Left renal cortex interstitium (tissue), 4 donors: Measurements from ENCODE around the gene PEX26. TPM values are rescaled to one million over a fixed set of nuclear protein-coding genes. Genes with fewer than 3 reads are reported as not detected.
"Not testable (repeated sequence)": the region's sequence is repeated elsewhere in the genome, so short reads cannot be mapped to it uniquely, and the experiment has no call there.

Source experiments
- DNase-seq, 4 donors: peaks; one replicate each; pipeline ENCODE4 v3.0.0-alpha.2; 2013; ENCODE audit warnings: low read depth in 4 of 4, low spot score in 2 of 4, missing footprints in 1 of 4
- polyA plus RNA-seq, 4 donors: library from polyadenylated mRNA; unstranded; fragments of 120-200 nt; gene quantifications; one replicate each; pipeline ENCODE4 v1.2.1, GENCODE V29; 2013; ENCODE audit not compliant: insufficient read length in 4 of 4

Gene PEX26
- polyA plus RNA-seq, 4 donors = 25.5 to 38.3 (median 34.3) TPM

DNA sequence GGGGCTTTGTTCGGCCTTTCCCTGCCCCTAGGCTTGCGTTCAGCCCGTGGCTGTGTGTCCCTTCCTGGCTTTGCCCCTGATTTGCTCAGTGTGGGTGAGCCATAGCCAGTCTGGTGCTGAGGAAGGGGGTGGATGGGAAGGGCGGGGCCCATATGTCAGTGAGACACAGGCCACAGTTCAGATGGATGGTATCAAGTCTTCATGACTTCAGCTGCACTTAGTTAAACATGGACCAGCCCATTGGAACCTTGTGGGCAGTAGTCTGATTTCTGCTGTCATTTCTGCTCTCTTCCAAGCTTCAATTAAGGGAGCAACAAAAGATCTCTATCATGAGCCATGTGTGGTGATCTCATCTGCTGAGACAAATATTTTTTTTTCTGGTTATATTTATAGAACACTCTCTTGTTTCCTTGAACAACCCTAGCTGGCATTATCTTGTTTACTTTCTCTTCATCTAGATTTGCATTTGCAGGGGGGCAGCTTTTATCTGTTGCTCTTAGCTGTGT lies 21.6 kb upstream of the PEX26 start:
- DNase-seq = no peak

GRCh38 chr22:18056807-18057474 lies 20.8 kb upstream of the PEX26 start:
- no peak for DNase-seq

- no peak for DNase-seq
Measured at GRCh38 chr22:18057568-18058209, 20.1 kb upstream of the PEX26 start.

GRCh38 chr22:18058371-18059093 lies 19.3 kb upstream of the PEX26 start:
- no peak for DNase-seq

- no peak for DNase-seq
Measured at GRCh38 chr22:18059094-18059417, 18.7 kb upstream of the PEX26 start.

DNA sequence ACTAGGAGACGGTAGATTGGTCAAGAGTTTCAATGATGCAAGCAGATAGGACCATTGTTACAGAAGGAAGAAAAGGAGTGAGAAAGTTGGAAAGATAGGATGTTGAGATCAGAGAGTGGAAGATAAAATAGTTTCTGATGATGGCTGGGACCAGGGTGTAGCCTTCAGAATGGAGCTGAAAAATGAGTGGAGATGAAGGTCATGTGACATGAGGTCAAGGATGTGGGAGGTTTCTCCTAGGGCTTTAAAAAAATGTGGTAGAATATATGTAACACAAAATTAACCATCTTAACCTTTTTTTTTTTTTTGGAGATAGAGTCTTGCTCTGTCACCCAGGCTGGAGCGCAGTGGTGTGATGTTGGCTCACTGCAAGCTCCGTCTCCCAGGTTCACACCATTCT lies 18.3 kb upstream of the PEX26 start:
- no peak for DNase-seq

GRCh38 chr22:18059991-18060390 lies 17.8 kb upstream of the PEX26 start:
- DNase-seq = no peak

- no peak for DNase-seq
Measured at GRCh38 chr22:18060646-18061620, 16.9 kb upstream of the PEX26 start.

- DNase-seq = no peak
Measured at GRCh38 chr22:18062421-18062820, 15.4 kb upstream of the PEX26 start.

- DNase-seq = no peak
Measured at GRCh38 chr22:18063306-18063705, 14.5 kb upstream of the PEX26 start.

DNA sequence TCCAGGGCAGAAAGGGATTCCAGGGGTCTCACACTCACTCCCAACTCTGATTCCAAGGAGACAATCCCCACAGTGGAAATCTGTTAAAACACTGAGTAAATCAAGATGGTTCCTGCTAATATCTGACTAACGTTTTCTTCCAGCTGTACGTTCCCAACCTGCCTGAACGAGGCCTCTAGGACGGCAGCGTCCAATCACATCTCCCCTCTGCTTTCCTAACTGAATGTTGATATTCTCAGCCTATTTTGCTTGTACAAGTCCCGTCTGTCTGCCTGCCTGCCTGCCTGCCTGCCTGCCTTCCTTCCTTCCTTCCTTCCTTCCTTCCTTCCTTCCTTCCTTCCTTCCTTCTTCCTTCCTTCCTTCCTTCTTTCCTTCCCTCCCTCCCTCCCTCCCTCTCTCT lies 14.1 kb upstream of the PEX26 start:
- DNase-seq = not testable (repeated sequence)

- no peak for DNase-seq
Measured at GRCh38 chr22:18064636-18065035, 13.2 kb upstream of the PEX26 start.

- DNase-seq = no peak
Measured at GRCh38 chr22:18065256-18065655, 12.5 kb upstream of the PEX26 start.

GRCh38 chr22:18066181-18066859 lies 11.5 kb upstream of the PEX26 start:
- no peak for DNase-seq

- no peak for DNase-seq
Measured at GRCh38 chr22:18067121-18067520, 10.7 kb upstream of the PEX26 start.

DNA sequence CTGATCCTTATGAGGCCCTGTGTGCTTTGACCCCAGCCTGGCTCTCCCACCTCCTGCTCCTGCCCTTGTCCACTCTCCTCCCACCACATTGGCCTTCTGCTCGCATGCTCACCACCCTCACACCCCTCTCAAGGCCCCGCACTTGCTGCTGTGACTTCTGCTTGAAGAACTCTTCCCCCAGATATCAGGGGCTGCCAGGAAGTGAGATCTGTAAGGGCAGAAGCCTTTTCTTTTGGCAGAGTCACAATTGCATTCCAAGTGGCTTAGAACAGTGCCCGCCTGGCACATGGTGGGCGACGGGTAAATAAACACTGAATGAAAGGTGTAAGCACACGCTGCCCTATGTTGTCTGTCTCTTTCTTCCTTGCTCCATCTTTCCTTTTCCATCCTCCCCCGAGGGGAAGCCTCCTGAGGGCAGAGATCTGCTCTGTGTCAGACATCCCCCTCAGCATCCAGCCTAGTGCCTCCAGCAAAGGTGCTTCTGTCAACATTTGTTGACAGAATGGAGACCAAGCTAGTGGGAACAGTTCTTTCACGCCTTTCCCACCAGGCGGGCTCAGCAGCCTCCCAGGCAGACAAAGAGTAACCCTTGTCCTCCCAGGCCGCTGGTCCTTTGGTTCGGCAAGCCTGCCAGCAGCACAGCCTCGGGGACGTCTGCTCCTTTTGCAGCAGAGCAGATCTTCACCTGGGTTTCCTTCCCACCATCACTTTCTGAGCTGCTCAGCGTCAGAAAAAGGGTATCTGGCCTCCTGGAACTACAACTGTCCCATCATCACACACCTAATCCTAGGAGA lies 10.0 kb upstream of the PEX26 start:
- DNase-seq = no peak

GRCh38 chr22:18068381-18068988 lies 9.3 kb upstream of the PEX26 start:
- DNase-seq = no peak

DNA sequence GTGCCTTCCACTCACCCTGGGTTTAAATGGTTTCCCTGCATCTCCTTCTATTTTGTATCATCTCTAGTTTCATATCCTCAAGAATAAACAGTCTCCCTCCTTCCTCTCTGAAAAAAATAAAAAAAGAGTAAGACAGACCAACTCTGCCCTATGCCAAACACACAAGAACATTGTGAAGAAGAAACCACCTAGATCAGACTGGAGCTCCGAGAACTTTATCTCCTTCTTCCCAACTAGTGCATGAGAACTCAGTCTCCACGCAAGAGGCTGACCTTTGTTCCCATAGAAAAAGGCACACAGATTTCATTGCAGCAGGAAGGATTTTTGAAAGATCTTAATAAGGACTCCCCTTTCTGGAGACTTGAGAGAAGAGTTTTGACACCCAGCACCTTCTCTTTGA lies 8.7 kb upstream of the PEX26 start:
- DNase-seq = no peak

- no peak for DNase-seq
Measured at GRCh38 chr22:18070041-18070440, 7.7 kb upstream of the PEX26 start.
